ENCODE measurements around the gene HOXA9.

HOXA9 gene

GRCh38 chr7:27179503-27180430 is 14.4 kb upstream of the HOXA9 start:
- intact Hi-C loops (cut with DNase I): no loop called here
- peak in 5 of 10 donors; percentile 6 to 85 (median 52) for DNase-seq

GRCh38 chr7:27179030-27179429 is 13.7 kb upstream of the HOXA9 start:
- DNase-seq: peak in 1 of 10 donors; percentile 46
- intact Hi-C loops (cut with DNase I): no loop called here

- DNase-seq: peak in 1 of 10 donors; percentile 9
- intact Hi-C loops (cut with DNase I): no loop called here
These were observed 13.0 kb upstream of the HOXA9 start for GRCh38 chr7:27178366-27178765.

GRCh38 chr7:27177795-27178320 is 12.5 kb upstream of the HOXA9 start:
- DNase-seq: peak in 1 of 10 donors; percentile 3
- intact Hi-C loops (cut with DNase I): no loop called here

GRCh38 chr7:27176962-27177794 is 11.8 kb upstream of the HOXA9 start:
- peak in 2 of 10 donors; percentile 40 to 49 for DNase-seq

GRCh38 chr7:27176524-27176845 is 11.1 kb upstream of the HOXA9 start:
- intact Hi-C loops (cut with DNase I): no loop called here
- peak in 2 of 10 donors; percentile 24 to 27 for DNase-seq

More at GRCh38 chr7:27176962-27177794, 11.8 kb upstream of the HOXA9 start:
- intact Hi-C loops (cut with DNase I): no loop called here

- DNase-seq: peak in 3 of 10 donors; percentile 3 to 73 (median 56)
- intact Hi-C loops (cut with DNase I): no loop called here
These were observed 10.5 kb upstream of the HOXA9 start for GRCh38 chr7:27175626-27176523.

GRCh38 chr7:27174874-27175625 is 9.7 kb upstream of the HOXA9 start:
- intact Hi-C loops (cut with DNase I): no loop called here
- DNase-seq: peak in 3 of 10 donors; percentile 5 to 43 (median 26)

- DNase-seq: peak in 4 of 10 donors; percentile 2 to 80 (median 64)
- intact Hi-C loops (cut with DNase I): no loop called here
These were observed 8.9 kb upstream of the HOXA9 start, which contains the start of gene HOXA10 for GRCh38 chr7:27173956-27174873. Gene HOXA10, minus strand, starts transcription at chr7:27174320. Its CDS starts 14 bp downstream, at chr7:27174306.

GRCh38 chr7:27173511-27173955 is 8.2 kb upstream of the HOXA9 start:
- peak in 3 of 10 donors; percentile 41 to 78 (median 70) for DNase-seq
- intact Hi-C loops (cut with DNase I): no loop called here

- intact Hi-C loops (cut with DNase I): no loop called here
- peak in 4 of 10 donors; percentile 4 to 75 (median 57) for DNase-seq
These were observed 7.6 kb upstream of the HOXA9 start for GRCh38 chr7:27172823-27173510.

GRCh38 chr7:27172315-27172774 is 7.0 kb upstream of the HOXA9 start:
- DNase-seq: peak in 3 of 10 donors; percentile 27 to 51 (median 40)
- intact Hi-C loops (cut with DNase I): no loop called here

- intact Hi-C loops (cut with DNase I): no loop called here
- DNase-seq: peak in 4 of 10 donors; percentile 6 to 46 (median 21)
These were observed 6.4 kb upstream of the HOXA9 start for GRCh38 chr7:27171637-27172314.

GRCh38 chr7:27171325-27171636 is 5.9 kb upstream of the HOXA9 start:
- peak in 4 of 10 donors; percentile 2 to 72 (median 53) for DNase-seq
- intact Hi-C loops (cut with DNase I): no loop called here

GRCh38 chr7:27170426-27171324 is 5.3 kb upstream of the HOXA9 start:
- intact Hi-C loops (cut with DNase I): no loop called here

More at GRCh38 chr7:27170426-27171324, 5.3 kb upstream of the HOXA9 start:
- DNase-seq: no peak

Measured in posterior cingulate gyrus (tissue), 11 donors.